Activated CD8-positive, alpha-beta T cell treated with anti-CD3 and anti-CD28 coated beads for 36 hours (primary cell): ENCODE measurements around the gene GPR176. TPM values are rescaled to one million over a fixed set of nuclear protein-coding genes. Genes with fewer than 3 reads are reported as not detected.

ENCODE experiments used
- ATAC-seq: fragments of 200-7000 bp; cut with Tn5 transposase; one replicate; pipeline ENCODE4 v1.10.0; 2021; ENCODE audit warnings: mild to moderate bottlenecking, moderate library complexity
- CTCF ChIA-PET: fragments of 350-600 bp; sonication (Branson Sonifier 250); formaldehyde crosslinking; loops from one replicate; lab custom pipeline; 2021; ENCODE audit warnings: antibody characterized with exemption; lab: Charles Lee
- POLR2A ChIA-PET: fragments of 350-600 bp; sonication (Branson Sonifier 250); formaldehyde crosslinking; loops from one replicate; lab custom pipeline; 2021; ENCODE audit warnings: antibody characterized with exemption; lab: Charles Lee
- DNase-seq: peaks from one replicate; pipeline ENCODE4 v3.0.0-alpha.2; 2020
- H3K27ac Mint-ChIP-seq: one replicate; pipeline ENCODE4 v1.8.0; 2021; ENCODE audit warnings: mild to moderate bottlenecking, mixed read lengths
- H3K27me3 Mint-ChIP-seq: one replicate; pipeline ENCODE4 v1.8.0; 2021; ENCODE audit warnings: mixed read lengths
- H3K36me3 Mint-ChIP-seq: one replicate; pipeline ENCODE4 v1.8.0; 2021; ENCODE audit warnings: low read depth, mixed read lengths
- H3K4me1 Mint-ChIP-seq: one replicate; pipeline ENCODE4 v1.8.0; 2021; ENCODE audit warnings: low read depth, mixed read lengths
- H3K4me3 Mint-ChIP-seq: one replicate; pipeline ENCODE4 v1.8.0; 2021; ENCODE audit warnings: mild to moderate bottlenecking, moderate library complexity, mixed read lengths
- H3K9me3 Mint-ChIP-seq: one replicate; pipeline ENCODE4 v1.8.0; 2021; ENCODE audit warnings: mixed read lengths
- CTCF ChIP-seq: fragments of 200-600 bp; IDR thresholded peaks from one replicate; pipeline ENCODE4 v1.8.0; 2022; ENCODE audit warnings: antibody characterized with exemption, mild to moderate bottlenecking
- intact Hi-C: fragments of 100-400 bp; cut with micrococcal nuclease; formaldehyde crosslinking; loops from one replicate; pipeline ENCODE4 v1.10.0; 2022
- total RNA-seq, 2 experiments: library from RNA; stranded (reverse); gene quantifications; one replicate each; pipeline ENCODE4 v1.2.3, GENCODE V29; 2021

The GPR176 gene
- total RNA-seq, 2 experiments from 2014 or later: 0.13 to 0.16 TPM

- H3K27ac Mint-ChIP-seq: no peak overlapping the region
- peaks cover 11% of the 10 kb centered on the region for H3K27me3 Mint-ChIP-seq
- POLR2A ChIA-PET: no interaction called here
- H3K4me3 Mint-ChIP-seq: no peak overlapping the region
- no peaks in the 10 kb centered on the region for H3K9me3 Mint-ChIP-seq
- no peak for ATAC-seq
- no peaks in the 10 kb centered on the region for H3K36me3 Mint-ChIP-seq
- no peaks in the 10 kb centered on the region for H3K4me1 Mint-ChIP-seq
- TF ChIP-seq CTCF: no peak
- intact Hi-C loops: no loop called here
- DNase-seq: no peak
- CTCF ChIA-PET: no interaction called here
Measured at GRCh38 chr15:39860871-39861270, 59.2 kb downstream of the GPR176 start.

- DNase-seq (no peak), ATAC-seq (no peak)
- no peak for TF ChIP-seq CTCF
- Mint-ChIP-seq H3K4me1 (no peaks in the 10 kb centered on the region), H3K27me3 (peaks cover 7% of the 10 kb centered on the region), H3K36me3 (no peaks in the 10 kb centered on the region), H3K4me3 (no peak overlapping the region), H3K27ac (no peak overlapping the region), H3K9me3 (no peaks in the 10 kb centered on the region)
- CTCF ChIA-PET: no interaction called here
- POLR2A ChIA-PET: no interaction called here
- intact Hi-C loops: no loop called here
Measured at GRCh38 chr15:39860200-39860599, 59.9 kb downstream of the GPR176 start.

- DNase-seq: no peak
- H3K27me3 Mint-ChIP-seq: peaks cover 7% of the 10 kb centered on the region
- ATAC-seq: no peak
- no peak for TF ChIP-seq CTCF
- H3K36me3 Mint-ChIP-seq: no peaks in the 10 kb centered on the region
- no peaks in the 10 kb centered on the region for H3K4me1 Mint-ChIP-seq
- H3K4me3 Mint-ChIP-seq: no peak overlapping the region
- no peak overlapping the region for H3K27ac Mint-ChIP-seq
- H3K9me3 Mint-ChIP-seq: no peaks in the 10 kb centered on the region
- ChIA-PET CTCF (no interaction called here), POLR2A (no interaction called here)
- intact Hi-C loops: no loop called here
Measured at GRCh38 chr15:39859636-39860035, 60.4 kb downstream of the GPR176 start.

GRCh38 chr15:39857132-39857531 is 62.9 kb downstream of the GPR176 start:
- Mint-ChIP-seq H3K27ac (no peak overlapping the region), H3K9me3 (no peaks in the 10 kb centered on the region), H3K27me3 (peaks cover 4% of the 10 kb centered on the region), H3K4me3 (no peak overlapping the region), H3K4me1 (no peaks in the 10 kb centered on the region), H3K36me3 (no peaks in the 10 kb centered on the region)
- ATAC-seq (no peak), DNase-seq (no peak)
- POLR2A ChIA-PET: no interaction called here
- intact Hi-C loops: no loop called here
- CTCF ChIA-PET: no interaction called here
- no peak for TF ChIP-seq CTCF

- ChIA-PET CTCF (no interaction called here), POLR2A (no interaction called here)
- H3K9me3 Mint-ChIP-seq: no peaks in the 10 kb centered on the region
- H3K4me1 Mint-ChIP-seq: no peaks in the 10 kb centered on the region
- no peak for TF ChIP-seq CTCF
- DNase-seq (no peak), ATAC-seq (no peak)
- no peak overlapping the region for H3K4me3 Mint-ChIP-seq
- no peak overlapping the region for H3K27ac Mint-ChIP-seq
- intact Hi-C loops: no loop called here
- H3K27me3 Mint-ChIP-seq: peaks cover 4% of the 10 kb centered on the region
- no peaks in the 10 kb centered on the region for H3K36me3 Mint-ChIP-seq
Measured at GRCh38 chr15:39856357-39856756, 63.7 kb downstream of the GPR176 start.
